HepG2 (cell line): ENCODE measurements around the gene SHLD1. TPM values are rescaled to one million over a fixed set of nuclear protein-coding genes. Genes with fewer than 3 reads are reported as not detected.

ENCODE experiments used
- AFF4 ChIP-seq: sonication (generic); formaldehyde crosslinking; IDR thresholded peaks from 2 replicates; pipeline ENCODE4 v1.4.0; 2020; ENCODE audit warnings: missing genetic modification reagents
- CAMTA2 ChIP-seq: sonication (generic); formaldehyde crosslinking; IDR thresholded peaks from 2 replicates; pipeline ENCODE4 v1.4.0; 2020; ENCODE audit warnings: mild to moderate bottlenecking, missing genetic modification reagents, borderline replicate concordance
- CBX5 ChIP-seq: sonication (generic); formaldehyde crosslinking; IDR thresholded peaks from 2 replicates; pipeline ENCODE4 v1.4.0; 2020; ENCODE audit warnings: missing genetic modification reagents, borderline replicate concordance
- ELF4 ChIP-seq: sonication (generic); formaldehyde crosslinking; IDR thresholded peaks from 2 replicates; pipeline ENCODE4 v1.5.0; 2020; ENCODE audit warnings: missing genetic modification reagents, mild to moderate bottlenecking, moderate library complexity, borderline replicate concordance
- FOXJ3 ChIP-seq: sonication (generic); formaldehyde crosslinking; IDR thresholded peaks from 2 replicates; pipeline ENCODE4 v1.4.0; 2020; ENCODE audit warnings: missing genetic modification reagents, mild to moderate bottlenecking, borderline replicate concordance
- MAX ChIP-seq: IDR thresholded peaks from 2 replicates; pipeline ENCODE4 v1.6.1; 2012; ENCODE audit warnings: inconsistent platforms
- MXI1 ChIP-seq: IDR thresholded peaks from 3 replicates; pipeline ENCODE4 v1.6.1; 2012; ENCODE audit warnings: low read depth, low read length, inconsistent platforms, borderline replicate concordance
- POLR2AphosphoS2 ChIP-seq: IDR thresholded peaks from 2 replicates; pipeline ENCODE4 v1.6.1; 2011; ENCODE audit warnings: low read depth, low read length, improper control_type of control experiment
- REST ChIP-seq, 2 experiments: IDR thresholded peaks; 2 replicates each; pipeline ENCODE4 v1.6.1; 2011 to 2012; ENCODE audit warnings: low read length in 2 of 2, borderline replicate concordance in 1 of 2, low read depth in 1 of 2, mild to moderate bottlenecking in 1 of 2, moderate library complexity in 1 of 2
- RFX1 ChIP-seq: fragments of 450-650 bp; IDR thresholded peaks from 2 replicates; pipeline ENCODE4 v1.6.1; 2017
- TBL1XR1 ChIP-seq: fragments of 150-350 bp; IDR thresholded peaks from 2 replicates; pipeline ENCODE4 v1.6.1; 2014; ENCODE audit warnings: borderline replicate concordance, low read length; ENCODE audit not compliant: partially characterized antibody
- THAP11 ChIP-seq: IDR thresholded peaks from 2 replicates; pipeline ENCODE4 v1.6.1; 2016; ENCODE audit warnings: missing biosample characterization, missing genetic modification reagents
- ZKSCAN5 ChIP-seq: sonication (generic); formaldehyde crosslinking; IDR thresholded peaks from 2 replicates; pipeline ENCODE4 v1.5.1; 2020; ENCODE audit warnings: mild to moderate bottlenecking, missing genetic modification reagents
- ZNF354B ChIP-seq: sonication (generic); formaldehyde crosslinking; IDR thresholded peaks from 2 replicates; pipeline ENCODE4 v1.8.0; 2022; ENCODE audit warnings: mild to moderate bottlenecking, missing genetic modification reagents
- ZNF362 ChIP-seq: sonication (generic); formaldehyde crosslinking; IDR thresholded peaks from 2 replicates; pipeline ENCODE4 v1.4.0; 2020; ENCODE audit warnings: missing genetic modification reagents, mild to moderate bottlenecking, borderline replicate concordance
- ZNF550 ChIP-seq: sonication (generic); formaldehyde crosslinking; IDR thresholded peaks from 2 replicates; pipeline ENCODE4 v1.4.0; 2020; ENCODE audit warnings: mild to moderate bottlenecking, missing genetic modification reagents, borderline replicate concordance
- ZNF557 ChIP-seq: sonication (generic); formaldehyde crosslinking; IDR thresholded peaks from 2 replicates; pipeline ENCODE4 v1.4.0; 2020; ENCODE audit warnings: missing genetic modification reagents
- ZNF639 ChIP-seq: conservative IDR thresholded peaks from 2 replicates; pipeline ENCODE4 v1.6.1; 2018; ENCODE audit warnings: missing genetic modification reagents
- ZNF878 ChIP-seq: sonication (generic); formaldehyde crosslinking; IDR thresholded peaks from 2 replicates; pipeline ENCODE4 v1.8.1; 2023; ENCODE audit warnings: mild to moderate bottlenecking, missing genetic modification reagents, moderate library complexity
- polyA plus RNA-seq, 8 experiments: library from polyadenylated mRNA; depleted of rRNA in 3 of 8; stranded (reverse) in 7 of 8; unstranded in 1 of 8; fragments of >200 nt; fragmentation: Illumina TruSeq in 4 of 8; extraction: Trizol in 4 of 8; gene quantifications; 2 replicates each; pipeline versions ENCODE4 v1.2.1 to v1.2.3, GENCODE V29; 2011 to 2016; ENCODE audit warnings: low read depth in 4 of 8, missing spikeins in 1 of 8, mixed read lengths in 1 of 8; ENCODE audit not compliant: insufficient read depth in 1 of 8
- total RNA-seq, 5 experiments: library from RNA; depleted of rRNA; stranded (reverse); fragments of >200 nt; fragmentation: Illumina TruSeq; extraction: Trizol; gene quantifications; 2 replicates each; pipeline ENCODE4 v1.2.3, GENCODE V29; 2016; ENCODE audit warnings: low read depth in 1 of 5

The SHLD1 gene
- total and polyA plus RNA-seq, 2 of the 13 experiments (the other 11 are each of a cell fraction or from before 2014, with no cell fraction given) = 8.9 to 10.0 TPM

- TF ChIP-seq AFF4 (CRISPR knock-in tag) (no peak), ZNF878 (CRISPR knock-in tag) (no peak), ELF4 (CRISPR knock-in tag) (peak; percentile 94), ZNF639 (CRISPR knock-in tag) (no peak; the same call in 1 of the 2 replicates), ZKSCAN5 (CRISPR knock-in tag) (no peak), RFX1 (no peak), THAP11 (CRISPR knock-in tag) (peak; percentile 93), ZNF557 (CRISPR knock-in tag) (no peak), CBX5 (CRISPR knock-in tag) (peak; percentile 95), ZNF354B (CRISPR knock-in tag) (no peak), MAX (peak; percentile 89), TBL1XR1 (no peak), CAMTA2 (CRISPR knock-in tag) (no peak), FOXJ3 (no peak), ZNF550 (CRISPR knock-in tag) (no peak), REST (IDR thresholded peaks at IDR 0.05; ENCODE audit: borderline replicate concordance in 1 of 2, low read depth in 1 of 2, low read length in 2 of 2) (no peak), ZNF362 (CRISPR knock-in tag) (no peak), POLR2AphosphoS2 (no peak), MXI1 (peak; percentile 55; the same call in 2 of the 3 replicates)
Observed at GRCh38 chr20:5749952-5750779, at the start of gene SHLD1 (continued).
